BJ (cell line): ENCODE measurements around the gene LSM12. TPM values are rescaled to one million over a fixed set of nuclear protein-coding genes. Genes with fewer than 3 reads are reported as not detected.

Source experiments
- CTCF ChIA-PET: fragments of 350-600 bp; formaldehyde crosslinking; extraction: SDS; loops from one replicate; lab custom pipeline; 2021; ENCODE audit warnings: antibody characterized with exemption, inconsistent platforms; lab: Yijun Ruan, JAX
- POLR2A ChIA-PET: fragments of 300-600 bp; sonication (Branson Sonifier 250); formaldehyde crosslinking; extraction: SDS; loops from one replicate; lab custom pipeline; 2021; ENCODE audit warnings: antibody characterized with exemption; lab: Charles Lee
- DNase-seq: peaks from one replicate; pipeline ENCODE4 v3.0.0-alpha.2; 2011; ENCODE audit warnings: low read depth
- H3K27me3 ChIP-seq: 2 replicates; pipeline ENCODE4 v1.6.0; 2011; ENCODE audit warnings: low read length; ENCODE audit not compliant: control insufficient read depth, insufficient read depth
- H3K36me3 ChIP-seq: 2 replicates; pipeline ENCODE4 v1.5.1; 2011; ENCODE audit warnings: low read length; ENCODE audit not compliant: control insufficient read depth, insufficient read depth
- H3K4me3 ChIP-seq: 2 replicates; pipeline ENCODE4 v1.5.1; 2011; ENCODE audit warnings: low read depth, mild to moderate bottlenecking, control low read depth, low read length
- polyA minus RNA-seq: library from RNA; depleted of rRNA, polyadenylated mRNA; stranded (reverse); fragments of >200 nt; gene quantifications from 2 replicates; pipeline ENCODE4 v1.2.3, GENCODE V29; 2011; rRNA and poly(A)+ RNA removed
- polyA plus RNA-seq: library from polyadenylated mRNA; depleted of rRNA; stranded (reverse); fragments of >200 nt; gene quantifications from 2 replicates; pipeline ENCODE4 v1.2.3, GENCODE V29; 2011; rRNA removed
- TF ChIP-seq, protein P1 (sequence below): IDR thresholded peaks from 2 replicates; pipeline ENCODE4 v1.5.1; 2011; ENCODE audit warnings: low read depth, mild to moderate bottlenecking, control low read depth, inconsistent platforms, low read length, moderate library complexity; ENCODE audit not compliant: insufficient read depth

LSM12 gene
- polyA plus RNA-seq = 36.3 and 51.7 TPM in 2 replicates
- 46.3 and 68.5 TPM in 2 replicates for polyA minus RNA-seq

GRCh38 chr17:44066204-44066930, at the start of gene LSM12:
LSM12 (minus strand) TSS chr17:44066671; CDS start chr17:44066587, 84 bp downstream.
- ChIA-PET POLR2A (interaction anchor here (0.6 to 0.9 kb wide), 3 partner anchors 39 to 123 kb away, joined by 3 read pairs; partner anchors contain the start of gene HDAC5), CTCF (interaction anchor here (0.8 to 1.5 kb wide), 6 partner anchors 10 to 59 kb away, joined by 3 to 4 read pairs (median 4); partner anchors contain the start of gene HDAC5)
- H3K4me3 ChIP-seq = peak within 1 kb of the TSS; percentile 93
- DNase-seq = peak; percentile 43
- H3K36me3 ChIP-seq = peaks cover 7% of the 10 kb centered on the region; the same call in 1 of the 2 replicates
- no peaks in the 10 kb centered on the region for H3K27me3 ChIP-seq
- TF ChIP-seq, protein P1, sequence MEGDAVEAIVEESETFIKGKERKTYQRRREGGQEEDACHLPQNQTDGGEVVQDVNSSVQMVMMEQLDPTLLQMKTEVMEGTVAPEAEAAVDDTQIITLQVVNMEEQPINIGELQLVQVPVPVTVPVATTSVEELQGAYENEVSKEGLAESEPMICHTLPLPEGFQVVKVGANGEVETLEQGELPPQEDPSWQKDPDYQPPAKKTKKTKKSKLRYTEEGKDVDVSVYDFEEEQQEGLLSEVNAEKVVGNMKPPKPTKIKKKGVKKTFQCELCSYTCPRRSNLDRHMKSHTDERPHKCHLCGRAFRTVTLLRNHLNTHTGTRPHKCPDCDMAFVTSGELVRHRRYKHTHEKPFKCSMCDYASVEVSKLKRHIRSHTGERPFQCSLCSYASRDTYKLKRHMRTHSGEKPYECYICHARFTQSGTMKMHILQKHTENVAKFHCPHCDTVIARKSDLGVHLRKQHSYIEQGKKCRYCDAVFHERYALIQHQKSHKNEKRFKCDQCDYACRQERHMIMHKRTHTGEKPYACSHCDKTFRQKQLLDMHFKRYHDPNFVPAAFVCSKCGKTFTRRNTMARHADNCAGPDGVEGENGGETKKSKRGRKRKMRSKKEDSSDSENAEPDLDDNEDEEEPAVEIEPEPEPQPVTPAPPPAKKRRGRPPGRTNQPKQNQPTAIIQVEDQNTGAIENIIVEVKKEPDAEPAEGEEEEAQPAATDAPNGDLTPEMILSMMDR = no peak

DNA sequence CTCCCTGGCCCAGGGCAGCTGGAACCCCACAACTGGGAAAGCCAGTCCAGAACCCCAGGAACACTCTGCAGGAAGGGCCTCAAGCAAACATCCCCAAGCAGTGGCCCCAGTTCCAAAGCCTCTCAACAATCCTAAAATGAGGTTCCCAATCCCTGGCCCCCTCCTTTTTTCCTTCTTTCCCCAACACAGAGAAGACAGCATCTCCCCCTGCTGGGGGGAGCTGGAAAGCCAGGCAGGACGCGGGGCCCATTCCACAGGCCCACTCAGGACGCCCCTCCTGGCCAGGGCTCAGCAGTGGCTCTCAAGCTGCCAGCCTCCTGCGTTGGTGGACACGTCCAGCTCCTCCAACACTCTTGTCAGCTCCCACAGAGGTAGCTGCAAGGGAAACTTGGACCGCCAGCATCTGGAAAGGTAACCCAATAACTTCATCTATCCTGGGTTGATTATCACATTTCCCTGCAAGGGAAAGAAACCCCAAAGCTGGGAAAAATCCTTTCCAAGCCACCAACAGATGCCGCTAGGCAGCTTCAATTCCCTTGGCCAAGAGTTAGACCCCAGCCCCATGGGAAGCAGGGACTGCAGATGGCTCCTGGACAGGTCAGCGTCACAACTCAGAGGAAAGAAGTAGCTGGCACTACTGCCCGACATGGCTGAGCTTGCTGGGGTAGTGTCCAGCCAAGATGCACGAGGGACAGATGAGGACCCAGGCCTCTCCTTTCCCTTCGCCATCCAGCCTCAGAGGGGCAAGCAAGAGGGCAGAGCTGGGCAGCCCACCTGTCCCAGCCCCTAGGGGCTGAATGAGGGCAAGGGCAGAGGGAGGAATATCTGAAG, 49.3 kb upstream of the LSM12 start:
- CTCF ChIA-PET = interaction anchor here (0.7 to 4.1 kb wide), 32 partner anchors 8 to 402 kb away, joined by 3 to 41 read pairs (median 6); partner anchors contain the start of genes ASB16, G6PC3, HDAC5 and LSM12
- no peak for DNase-seq
- Histone ChIP-seq H3K4me3 (no peak overlapping the region), H3K27me3 (no peaks in the 10 kb centered on the region), H3K36me3 (peaks cover 12% of the 10 kb centered on the region)
- TF ChIP-seq, protein P1 = peak; percentile 88
- POLR2A ChIA-PET = no interaction called here

- POLR2A ChIA-PET = no interaction called here
- no peak overlapping the region for H3K4me3 ChIP-seq
- CTCF ChIA-PET = interaction anchor here (0.5 to 4.1 kb wide), 24 partner anchors 9 to 171 kb away, joined by 3 to 41 read pairs (median 6); partner anchors contain the start of genes G6PC3 and HDAC5
- H3K36me3 ChIP-seq = peaks cover 12% of the 10 kb centered on the region
- no peaks in the 10 kb centered on the region for H3K27me3 ChIP-seq
- TF ChIP-seq, protein P1 = no peak
- DNase-seq = no peak
Measured at GRCh38 chr17:44113868-44114840, 47.7 kb upstream of the LSM12 start.

- TF ChIP-seq, protein P1 = no peak
- Histone ChIP-seq H3K27me3 (no peaks in the 10 kb centered on the region), H3K4me3 (no peak overlapping the region), H3K36me3 (peaks cover 12% of the 10 kb centered on the region)
- ChIA-PET CTCF (interaction anchor here (0.7 to 2.7 kb wide), 6 partner anchors 10 to 169 kb away, joined by 3 to 14 read pairs (median 3); partner anchors contain the start of genes G6PC3 and HDAC5), POLR2A (interaction anchor here (0.9 kb wide), 1 partner anchor 10 kb away, joined by 6 read pairs; the partner anchor contains the start of gene HDAC5)
- DNase-seq = no peak
Measured at GRCh38 chr17:44113382-44113781, 46.9 kb upstream of the LSM12 start.
